Activated CD8-positive, alpha-beta memory T cell treated with anti-CD3 and anti-CD28 coated beads for 1 hour (primary cell): ENCODE results near the gene RBCK1.

Experiments used
- DNase-seq, 2 donors: peaks; one replicate each; pipeline ENCODE4 v3.0.0-alpha.2; 2020; ENCODE audit warnings: low read depth in 1 of 2; ENCODE audit errors: extremely low read depth in 1 of 2

RBCK1 gene

DNA sequence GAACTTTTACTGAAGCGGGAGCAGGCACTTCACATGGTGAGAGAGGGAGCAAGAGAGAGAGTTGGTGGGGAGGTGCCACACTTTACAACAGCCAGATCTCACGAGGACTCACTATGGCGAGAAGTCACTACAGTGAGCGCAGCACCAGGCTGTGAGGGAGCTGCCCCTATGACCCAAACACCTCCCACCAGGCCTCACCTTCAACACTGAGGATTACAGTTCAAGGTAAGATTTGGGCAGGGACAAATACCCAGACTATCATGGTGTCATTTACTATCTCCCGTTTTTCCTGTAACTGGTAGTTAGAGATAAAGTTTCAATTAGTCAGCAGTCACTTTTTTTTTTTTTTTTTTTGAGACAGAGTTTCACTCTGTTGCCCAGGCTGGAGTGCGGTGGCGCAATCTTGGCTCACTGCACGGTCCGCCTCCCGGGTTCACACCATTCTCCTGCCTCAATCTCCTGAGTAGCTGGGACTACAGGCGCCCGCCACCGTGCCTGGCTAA is 7.8 kb downstream of the RBCK1 start:
- DNase-seq, result no peak

- no peak for DNase-seq
Observed at GRCh38 chr20:416950-417800, 9.1 kb downstream of the RBCK1 start.

DNA sequence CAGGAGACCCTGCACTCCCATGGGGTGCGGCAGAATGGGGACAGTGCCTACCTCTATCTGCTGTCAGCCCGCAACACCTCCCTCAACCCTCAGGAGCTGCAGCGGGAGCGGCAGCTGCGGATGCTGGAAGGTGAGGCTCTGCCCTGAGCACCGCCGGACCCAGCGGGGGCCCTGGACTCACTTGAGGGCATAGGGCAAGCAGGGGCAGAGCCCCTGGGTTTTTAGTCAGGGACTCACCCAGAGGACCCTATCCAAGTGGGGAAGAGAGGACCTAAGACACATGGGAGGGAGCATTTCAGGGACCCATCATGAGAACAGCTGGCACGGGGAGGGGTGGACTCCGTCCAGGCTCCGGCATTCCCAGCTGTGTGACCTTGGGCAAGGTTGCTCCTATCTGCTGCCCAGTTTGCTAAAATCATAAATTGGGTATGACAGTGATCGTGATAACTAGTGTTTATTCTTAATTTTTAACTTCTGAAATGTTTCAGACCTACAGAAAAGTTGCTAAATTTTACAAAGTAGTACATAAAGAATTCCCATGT is 9.8 kb downstream of the RBCK1 start:
- DNase-seq, result no peak

GRCh38 chr20:418858-419365 is 10.8 kb downstream of the RBCK1 start:
- no peak for DNase-seq

DNA sequence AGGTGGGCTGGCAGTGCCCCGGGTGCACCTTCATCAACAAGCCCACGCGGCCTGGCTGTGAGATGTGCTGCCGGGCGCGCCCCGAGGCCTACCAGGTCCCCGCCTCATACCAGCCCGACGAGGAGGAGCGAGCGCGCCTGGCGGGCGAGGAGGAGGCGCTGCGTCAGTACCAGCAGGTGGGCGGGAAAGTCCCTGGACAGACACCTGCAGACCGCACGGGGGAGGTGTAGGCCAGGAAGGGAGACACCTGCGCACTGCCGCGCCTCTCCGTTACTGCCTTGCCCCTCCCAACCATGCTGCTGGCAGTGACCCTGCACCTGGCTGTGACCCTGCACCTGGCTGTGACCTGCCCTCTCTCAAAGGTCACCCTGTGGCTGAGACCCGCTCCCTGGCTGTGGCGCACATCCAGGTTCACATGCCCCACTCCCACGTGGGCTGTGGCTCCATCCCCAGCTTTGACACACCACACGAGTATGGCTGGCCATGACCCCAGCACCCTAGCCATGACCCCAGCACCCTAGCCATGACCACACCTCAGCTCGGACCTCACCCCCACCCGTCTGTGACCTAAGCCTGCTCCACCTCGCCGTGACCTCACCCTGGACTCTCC is 11.6 kb downstream of the RBCK1 start:
- no peak for DNase-seq

- DNase-seq, result no peak
Observed at GRCh38 chr20:420166-420620, 12.1 kb downstream of the RBCK1 start.

DNA sequence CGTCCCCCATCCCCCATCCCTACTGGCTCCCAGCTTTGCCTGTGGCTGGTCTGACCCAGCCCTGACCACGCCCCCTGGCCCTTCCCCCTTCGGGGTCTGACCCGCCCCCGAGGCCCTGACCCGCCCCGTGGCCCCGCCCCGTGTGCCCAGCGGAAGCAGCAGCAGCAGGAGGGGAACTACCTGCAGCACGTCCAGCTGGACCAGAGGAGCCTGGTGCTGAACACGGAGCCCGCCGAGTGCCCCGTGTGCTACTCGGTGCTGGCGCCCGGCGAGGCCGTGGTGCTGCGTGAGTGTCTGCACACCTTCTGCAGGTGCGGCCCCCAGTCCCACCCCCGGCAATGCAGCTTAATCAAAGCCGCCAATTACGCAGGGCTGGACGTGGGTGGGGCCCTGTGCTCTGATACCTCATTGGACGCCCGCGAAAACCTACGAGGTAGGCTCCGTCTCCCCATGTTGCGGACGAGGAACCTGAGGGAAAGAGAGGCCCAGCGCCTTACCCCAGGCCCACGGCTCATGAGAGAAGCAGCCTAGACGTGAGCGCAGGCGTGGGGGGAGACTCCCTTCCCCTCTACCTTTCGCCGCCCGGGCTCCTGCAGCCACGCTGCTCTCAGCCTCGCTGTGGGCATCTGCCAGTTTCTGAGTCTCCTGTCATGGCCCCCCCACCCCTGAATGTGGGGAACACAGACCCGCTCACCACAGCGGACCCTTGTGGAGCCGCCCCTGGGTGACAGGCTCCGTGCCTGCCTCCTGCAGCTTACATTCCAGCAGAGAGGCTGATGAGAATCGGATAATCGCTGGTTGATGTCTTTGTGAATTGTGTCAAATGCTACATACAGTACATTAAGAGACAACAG is 12.8 kb downstream of the RBCK1 start:
- DNase-seq, result no peak

DNA sequence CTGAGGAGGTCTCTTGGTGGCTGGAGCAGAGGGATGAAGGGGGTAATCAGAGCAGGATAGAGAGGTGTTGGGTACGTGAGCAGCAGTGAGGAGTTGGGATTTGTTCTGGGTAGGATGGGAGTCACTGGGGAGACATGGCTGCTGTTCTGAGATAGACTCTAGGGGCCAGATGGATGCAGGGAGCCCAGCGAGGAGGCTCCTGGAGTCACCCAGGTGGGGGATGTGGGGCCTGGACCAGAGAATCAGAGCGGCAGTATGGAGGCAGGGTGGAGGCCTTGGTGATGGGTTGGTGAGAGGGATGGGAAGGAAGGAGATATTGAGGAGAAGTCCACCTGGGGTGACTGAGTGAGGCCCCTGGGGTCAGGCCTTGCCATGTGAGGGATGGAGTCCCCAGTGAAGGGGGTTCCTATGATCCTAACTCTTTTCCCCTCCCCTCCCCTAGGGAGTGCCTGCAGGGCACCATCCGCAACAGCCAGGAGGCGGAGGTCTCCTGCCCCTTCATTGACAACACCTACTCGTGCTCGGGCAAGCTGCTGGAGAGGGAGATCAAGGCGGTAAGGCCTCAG is 13.7 kb downstream of the RBCK1 start:
- no peak for DNase-seq

DNA sequence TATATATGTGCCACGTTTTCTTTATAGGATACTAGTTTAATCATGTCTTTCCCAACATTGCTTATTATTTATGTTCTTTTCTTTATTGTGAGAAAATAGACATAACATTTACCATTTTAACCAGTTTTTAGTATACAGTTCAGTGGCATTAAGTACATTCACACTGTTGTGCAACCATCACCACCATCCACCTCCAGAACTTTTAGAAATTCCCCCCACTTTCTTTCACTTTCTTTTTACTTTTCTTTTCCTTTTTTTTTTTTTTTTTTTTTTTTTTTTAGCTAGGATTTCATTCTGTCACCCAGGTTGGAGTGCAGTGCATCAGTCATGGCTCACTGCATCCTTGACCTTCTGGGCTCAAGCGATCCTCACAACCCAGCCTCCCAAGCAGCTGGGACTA is 18.5 kb downstream of the RBCK1 start:
- DNase-seq, result no peak

- no peak for DNase-seq
Observed at GRCh38 chr20:427401-427800, 19.3 kb downstream of the RBCK1 start.

- DNase-seq, result no peak
Observed at GRCh38 chr20:427849-428657, 20.0 kb downstream of the RBCK1 start.

DNA sequence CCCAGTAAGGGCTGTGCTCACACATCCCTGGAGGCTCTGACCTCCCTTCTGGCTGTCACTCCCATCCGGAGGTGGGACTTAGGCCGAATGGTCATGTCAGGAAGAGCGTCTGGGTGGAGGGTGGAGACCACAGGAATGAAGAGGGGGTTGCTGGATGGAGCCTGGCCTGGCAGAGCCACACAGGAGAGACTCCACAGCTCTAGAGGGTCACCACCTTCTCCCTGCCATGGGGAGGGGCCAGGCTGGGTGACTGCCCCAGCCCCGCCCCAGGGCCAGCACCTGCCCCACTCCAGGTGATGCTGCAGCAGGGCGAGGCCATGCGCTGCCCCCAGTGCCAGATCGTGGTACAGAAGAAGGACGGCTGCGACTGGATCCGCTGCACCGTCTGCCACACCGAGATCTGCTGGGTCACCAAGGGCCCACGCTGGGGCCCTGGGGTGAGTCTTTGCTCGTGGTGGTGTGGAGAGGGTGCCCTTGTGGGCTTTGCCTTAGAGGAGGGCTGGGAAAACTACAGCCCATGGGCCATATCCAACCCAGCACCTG is 20.6 kb downstream of the RBCK1 start:
- no peak for DNase-seq

DNA sequence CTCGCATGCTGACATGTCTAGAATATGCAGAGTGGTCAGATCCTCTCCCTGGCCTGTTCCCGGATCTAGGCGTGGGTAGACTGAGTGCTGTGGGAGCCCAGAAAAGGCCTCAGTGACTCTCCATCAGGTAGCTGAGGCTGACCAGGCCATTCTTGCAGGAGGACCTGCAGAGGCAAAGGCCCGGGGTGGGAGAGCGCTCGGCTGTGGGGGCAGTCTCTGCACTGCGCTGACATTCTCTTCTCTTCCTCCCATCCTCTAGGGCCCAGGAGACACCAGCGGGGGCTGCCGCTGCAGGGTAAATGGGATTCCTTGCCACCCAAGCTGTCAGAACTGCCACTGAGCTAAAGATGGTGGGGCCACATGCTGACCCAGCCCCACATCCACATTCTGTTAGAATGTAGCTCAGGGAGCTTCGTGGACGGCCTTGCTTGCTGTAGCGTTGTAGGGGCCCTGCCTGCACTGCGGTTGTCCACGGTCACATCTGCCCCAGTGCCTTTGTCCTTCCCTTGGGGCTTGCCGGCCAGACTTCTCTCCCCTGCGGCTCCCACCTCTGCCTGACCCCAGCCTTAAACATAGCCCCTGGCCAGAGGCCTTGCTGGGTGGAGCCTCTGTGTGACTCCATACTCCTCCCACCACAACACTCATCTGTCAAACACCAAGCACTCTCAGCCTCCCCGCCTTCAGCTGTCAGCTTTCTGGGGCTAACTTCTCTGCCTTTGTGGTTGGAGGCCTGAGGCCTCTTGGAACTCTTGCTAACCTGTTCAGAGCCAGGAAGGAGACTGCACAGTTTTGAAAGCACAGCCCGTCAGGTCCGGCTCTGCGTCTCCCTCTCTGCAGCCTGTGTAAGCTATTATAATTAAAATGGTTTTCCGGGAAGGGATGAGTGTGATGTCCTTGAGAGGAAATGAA is 22.2 kb downstream of the RBCK1 start:
- DNase-seq, result no peak

DNA sequence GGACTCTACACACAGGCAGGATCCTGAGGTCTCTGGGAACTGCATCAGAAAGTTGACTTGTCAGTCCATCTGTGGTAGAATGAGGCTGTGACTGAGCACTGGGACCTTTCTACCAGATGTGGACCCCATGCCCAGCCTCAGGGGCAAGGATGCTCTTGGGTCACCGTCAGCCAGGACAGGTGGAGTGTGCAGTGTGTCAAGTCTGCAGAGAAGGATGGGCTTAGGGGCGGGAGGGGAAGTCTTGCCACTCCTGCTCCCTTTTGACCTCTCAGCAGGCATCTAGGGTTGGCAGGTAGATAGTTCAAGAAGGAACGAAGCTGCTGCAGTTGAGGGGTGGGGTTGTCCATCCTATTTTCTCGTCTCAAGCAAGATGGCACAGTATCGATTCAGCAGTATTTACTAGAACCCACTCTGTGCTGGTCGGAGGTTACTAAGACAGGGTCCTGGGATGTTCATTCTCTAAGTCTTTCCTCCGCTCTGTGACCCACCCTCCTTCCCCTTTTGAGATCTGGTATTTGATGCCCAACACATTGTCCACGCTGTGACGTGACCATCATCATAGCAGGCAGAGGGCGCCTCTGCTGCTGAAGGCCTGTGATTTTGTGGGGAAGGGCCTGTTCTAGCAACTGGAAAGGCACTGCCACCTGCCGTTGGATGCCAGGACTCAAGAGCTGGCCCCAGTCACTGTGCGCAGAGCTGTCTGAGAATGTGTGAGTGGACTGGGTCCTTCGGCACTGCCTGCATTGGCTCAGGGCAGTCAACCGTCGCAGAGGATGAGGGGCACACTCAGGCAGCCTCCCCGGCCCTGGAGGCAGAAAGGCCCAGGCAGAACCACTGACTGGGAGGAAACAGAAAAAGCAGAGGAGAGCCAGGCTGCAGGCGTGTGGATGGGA is 23.2 kb downstream of the RBCK1 start:
- DNase-seq, result no peak

GRCh38 chr20:432208-432607 is 24.1 kb downstream of the RBCK1 start:
- DNase-seq, result no peak

GRCh38 chr20:432677-433299 is 24.7 kb downstream of the RBCK1 start:
- DNase-seq, result no peak
